ENCODE measurements around the gene SPRYD3. TPM values are rescaled to one million over a fixed set of nuclear protein-coding genes. Genes with fewer than 3 reads are reported as not detected.
A peak's percentile ranks its signal among the peaks of the same experiment; 100 is the strongest.

SPRYD3 gene
- total RNA-seq, 1 donor from 2014 or later = 10.5 TPM

DNA sequence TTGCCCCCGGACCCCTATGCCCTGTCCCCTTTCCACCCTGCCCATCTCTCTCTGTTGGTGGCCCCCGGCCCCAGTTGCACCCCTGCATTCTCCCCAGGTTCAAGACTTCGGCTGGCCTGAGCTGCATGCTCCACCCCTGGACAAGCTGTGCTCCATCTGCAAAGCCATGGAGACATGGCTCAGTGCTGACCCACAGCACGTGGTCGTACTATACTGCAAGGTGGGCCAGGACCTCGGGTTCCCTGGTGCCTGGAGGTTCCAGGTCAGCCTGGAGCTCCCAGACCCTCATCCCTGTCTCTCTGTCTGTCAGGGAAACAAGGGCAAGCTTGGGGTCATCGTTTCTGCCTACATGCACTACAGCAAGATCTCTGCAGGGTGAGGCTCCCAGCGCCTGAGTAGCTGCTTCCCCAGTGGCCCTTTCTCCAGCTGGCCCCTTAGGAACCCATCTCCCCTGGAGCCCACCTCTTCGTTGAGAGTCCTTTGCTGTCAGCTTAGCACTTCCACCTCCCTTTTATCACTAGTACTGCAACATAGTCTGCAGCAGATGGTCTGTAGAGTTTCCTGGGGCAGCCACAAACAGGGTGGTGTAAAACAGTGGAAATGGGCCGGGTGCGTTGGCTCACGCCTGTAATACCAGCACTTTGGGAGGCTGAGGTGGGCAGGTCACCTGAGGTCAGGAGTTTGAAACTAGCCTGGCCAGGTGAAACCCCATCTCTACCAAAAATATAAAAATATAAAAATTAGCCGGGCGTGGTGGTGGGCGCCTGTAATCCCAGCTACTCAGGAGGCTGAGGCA lies 23.5 kb downstream of the SPRYD3 start:
- TF ChIP-seq CTCF (IDR thresholded peaks at IDR 0.05; ENCODE audit: unreplicated experiment) = no peak
- Mint-ChIP-seq H3K9me3 (ENCODE audit: unreplicated experiment) (no peaks in the 10 kb centered on the region), H3K27ac (ENCODE audit: unreplicated experiment) (no peak overlapping the region), H3K36me3 (ENCODE audit: low read depth, unreplicated experiment) (peaks cover 27% of the 10 kb centered on the region), H3K27me3 (ENCODE audit: unreplicated experiment) (peaks cover 19% of the 10 kb centered on the region), H3K4me3 (ENCODE audit: unreplicated experiment) (peak overlapping the region; percentile 51), H3K4me1 (ENCODE audit: unreplicated experiment) (peaks cover 23% of the 10 kb centered on the region)
- DNase-seq (ENCODE audit: low spot score) = no peak

GRCh38 chr12:53054112-53054878 lies 24.9 kb downstream of the SPRYD3 start:
- H3K27ac Mint-ChIP-seq (ENCODE audit: unreplicated experiment) = no peak overlapping the region
- no peaks in the 10 kb centered on the region for H3K9me3 Mint-ChIP-seq (ENCODE audit: unreplicated experiment)
- peaks cover 31% of the 10 kb centered on the region for H3K4me1 Mint-ChIP-seq (ENCODE audit: unreplicated experiment)
- no peak for TF ChIP-seq CTCF (IDR thresholded peaks at IDR 0.05; ENCODE audit: unreplicated experiment)
- H3K4me3 Mint-ChIP-seq (ENCODE audit: unreplicated experiment) = peak overlapping the region; percentile 90
- H3K36me3 Mint-ChIP-seq (ENCODE audit: low read depth, unreplicated experiment) = peaks cover 28% of the 10 kb centered on the region
- peaks cover 19% of the 10 kb centered on the region for H3K27me3 Mint-ChIP-seq (ENCODE audit: unreplicated experiment)
- peak; percentile 88 for DNase-seq (ENCODE audit: low spot score)

- peak; percentile 52 for DNase-seq (ENCODE audit: low spot score)
- peaks cover 18% of the 10 kb centered on the region for H3K27me3 Mint-ChIP-seq (ENCODE audit: unreplicated experiment)
- TF ChIP-seq CTCF (IDR thresholded peaks at IDR 0.05; ENCODE audit: unreplicated experiment) = peak; percentile 61
- H3K9me3 Mint-ChIP-seq (ENCODE audit: unreplicated experiment) = no peaks in the 10 kb centered on the region
- peaks cover 30% of the 10 kb centered on the region for H3K36me3 Mint-ChIP-seq (ENCODE audit: low read depth, unreplicated experiment)
- no peak overlapping the region for H3K27ac Mint-ChIP-seq (ENCODE audit: unreplicated experiment)
- peaks cover 39% of the 10 kb centered on the region for H3K4me1 Mint-ChIP-seq (ENCODE audit: unreplicated experiment)
- H3K4me3 Mint-ChIP-seq (ENCODE audit: unreplicated experiment) = peak overlapping the region; percentile 90
Observed at GRCh38 chr12:53053218-53054111, 25.7 kb downstream of the SPRYD3 start.

GRCh38 chr12:53052419-53053217 lies 26.6 kb downstream of the SPRYD3 start:
- DNase-seq (ENCODE audit: low spot score) = no peak
- Mint-ChIP-seq H3K4me1 (ENCODE audit: unreplicated experiment) (peaks cover 39% of the 10 kb centered on the region), H3K9me3 (ENCODE audit: unreplicated experiment) (no peaks in the 10 kb centered on the region), H3K27ac (ENCODE audit: unreplicated experiment) (no peak overlapping the region), H3K4me3 (ENCODE audit: unreplicated experiment) (peak overlapping the region; percentile 62), H3K36me3 (ENCODE audit: low read depth, unreplicated experiment) (peaks cover 23% of the 10 kb centered on the region), H3K27me3 (ENCODE audit: unreplicated experiment) (peaks cover 15% of the 10 kb centered on the region)
- no peak for TF ChIP-seq CTCF (IDR thresholded peaks at IDR 0.05; ENCODE audit: unreplicated experiment)
